Stimulated activated CD8-positive, alpha-beta memory T cell treated with anti-CD3 and anti-CD28 coated beads, Interleukin-12 subunit alpha, Interleukin-12 subunit beta, amount 100 ng/mL, for 4 hours (primary cell): ENCODE measurements around the gene YAF2.

ENCODE experiments used
- DNase-seq: peaks from one replicate; pipeline ENCODE4 v3.0.0-alpha.2; 2020; ENCODE audit warnings: low read depth

Gene YAF2

DNA sequence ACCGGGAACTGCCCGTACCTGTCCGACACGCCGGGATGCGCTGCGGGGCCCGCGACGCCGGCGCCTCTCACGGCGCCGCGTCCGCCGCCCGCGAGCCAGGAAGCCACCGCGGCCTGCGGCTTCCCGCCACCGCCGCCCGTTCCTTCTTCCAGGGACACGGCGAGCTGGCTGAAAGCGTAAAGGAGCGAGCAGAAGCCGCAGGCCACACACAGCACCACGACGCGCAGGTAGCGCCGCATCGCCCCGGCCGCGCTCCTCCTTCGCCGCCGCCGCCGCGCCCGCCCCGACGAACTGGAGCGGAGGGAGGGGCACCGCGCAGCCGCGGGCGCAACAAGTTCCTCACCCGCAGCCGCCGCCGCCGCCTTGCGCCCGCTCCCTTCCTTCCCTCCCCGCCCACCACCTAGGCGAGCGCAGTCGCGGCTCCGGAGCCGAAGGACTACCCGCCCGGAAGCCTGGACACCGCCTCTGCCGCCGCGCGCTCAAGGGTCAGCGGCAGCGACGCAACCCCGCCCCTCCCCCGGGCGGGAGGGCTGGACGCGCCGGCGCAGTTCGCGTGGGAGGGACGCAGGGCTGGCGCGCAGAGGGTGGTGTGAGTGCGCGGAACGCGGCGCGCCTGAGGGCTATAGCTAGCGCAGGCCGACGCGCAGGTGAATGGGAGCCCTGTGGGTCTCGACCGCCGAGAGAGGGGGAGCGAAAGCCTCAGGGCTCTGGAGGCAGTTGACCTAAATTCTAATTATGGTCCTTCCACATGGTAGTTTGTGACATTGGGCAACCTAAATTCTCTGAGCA, 93.4 kb downstream of the YAF2 start, which contains the start of gene GXYLT1:
Gene GXYLT1, minus strand, starts transcription at position 467 of the 789 bp plus-strand sequence. Its CDS starts 228 bp downstream, at position 239.
- DNase-seq, result peak; percentile 75

DNA sequence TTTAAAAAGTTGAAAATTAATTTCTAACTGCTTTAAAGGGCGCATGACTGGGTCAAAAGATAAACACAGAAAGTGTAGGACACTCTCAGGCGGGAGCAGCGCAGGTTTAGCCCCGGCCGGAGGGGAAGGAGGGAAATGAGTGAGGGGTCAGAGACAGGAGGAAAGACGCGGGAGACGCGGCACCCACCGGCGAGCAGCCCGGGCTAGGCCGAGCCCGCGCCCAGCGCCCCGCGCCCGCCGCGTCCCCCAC, 94.0 kb downstream of the YAF2 start:
- no peak for DNase-seq

DNA sequence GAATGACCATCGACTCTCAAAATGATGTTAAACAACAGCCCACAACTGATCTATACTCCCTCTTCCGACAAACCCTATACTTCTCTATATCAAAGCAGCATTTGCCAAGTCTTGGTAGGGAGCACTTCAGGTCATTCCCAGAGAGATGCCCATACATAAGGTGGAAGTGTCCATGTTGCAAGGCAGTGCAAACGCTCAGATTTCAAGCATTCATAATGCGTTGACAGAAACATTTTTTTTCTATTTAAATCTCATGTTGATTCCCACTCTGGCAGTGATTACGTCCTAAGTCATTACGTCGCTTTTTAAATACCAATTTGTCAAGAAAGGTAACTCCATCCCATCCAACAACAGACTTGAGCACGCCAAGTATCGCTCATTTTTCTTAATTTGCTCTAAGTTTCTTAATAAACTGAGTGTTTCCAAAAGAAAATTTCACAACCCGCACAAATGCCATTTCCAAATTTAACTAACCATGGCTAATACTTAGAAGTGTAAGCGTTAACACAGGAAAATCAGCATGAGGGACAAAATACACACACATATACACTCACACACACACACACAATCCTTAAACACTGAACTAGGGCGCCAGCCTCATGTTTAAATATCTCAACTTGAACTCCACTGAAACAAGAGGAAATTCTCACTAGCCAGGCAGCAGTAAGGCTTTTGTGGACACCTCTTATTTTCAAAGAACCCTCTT, 94.4 kb downstream of the YAF2 start:
- DNase-seq, result no peak

DNA sequence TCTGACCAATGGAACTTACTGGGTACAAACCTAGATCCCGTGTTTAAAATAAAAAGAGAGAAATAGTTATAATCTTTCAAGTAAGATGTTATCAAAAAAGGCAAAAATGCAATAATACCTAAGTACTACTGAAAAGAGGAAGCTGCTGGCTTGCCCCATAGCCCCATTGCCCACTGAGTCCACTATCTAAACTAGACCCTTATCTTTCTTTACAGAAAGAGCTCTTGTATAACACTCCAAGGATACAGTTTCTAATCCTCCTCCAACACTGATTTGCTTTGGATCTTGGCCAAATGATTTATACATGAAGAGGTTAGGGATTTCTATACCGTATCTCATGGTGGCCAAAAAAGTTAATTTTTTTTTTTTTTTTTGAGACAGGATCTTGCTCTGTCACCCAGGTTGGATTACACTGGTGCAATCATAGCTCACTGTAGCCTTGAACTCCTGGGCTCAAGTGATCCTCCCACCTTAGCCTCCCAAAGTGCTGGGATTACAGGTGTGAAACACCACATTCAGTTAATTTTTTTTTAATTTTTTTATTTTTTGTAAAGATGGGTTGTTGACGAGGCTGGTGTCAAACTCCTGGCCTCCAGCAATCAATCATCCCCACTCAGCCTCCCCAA, 96.0 kb downstream of the YAF2 start:
- no peak for DNase-seq

DNA sequence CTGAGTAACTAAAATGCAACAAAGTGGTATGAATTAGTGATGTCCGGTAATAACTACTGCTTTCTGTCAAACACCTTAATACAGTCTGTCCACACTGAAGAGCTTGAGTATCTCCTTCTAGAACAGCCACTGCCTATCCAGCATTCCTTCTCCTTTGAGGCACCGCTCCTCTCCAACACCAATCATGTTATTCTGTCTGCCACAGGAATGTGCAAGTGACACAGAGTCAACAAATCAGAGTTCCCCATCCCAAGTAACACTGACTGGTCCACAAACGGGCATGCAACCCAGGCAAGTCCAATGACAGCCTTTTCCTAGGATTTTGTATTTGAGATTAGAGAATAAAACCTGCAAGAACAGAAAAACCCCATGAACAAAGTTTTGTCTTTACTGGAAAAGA, 97.1 kb downstream of the YAF2 start:
- DNase-seq, result no peak

DNA sequence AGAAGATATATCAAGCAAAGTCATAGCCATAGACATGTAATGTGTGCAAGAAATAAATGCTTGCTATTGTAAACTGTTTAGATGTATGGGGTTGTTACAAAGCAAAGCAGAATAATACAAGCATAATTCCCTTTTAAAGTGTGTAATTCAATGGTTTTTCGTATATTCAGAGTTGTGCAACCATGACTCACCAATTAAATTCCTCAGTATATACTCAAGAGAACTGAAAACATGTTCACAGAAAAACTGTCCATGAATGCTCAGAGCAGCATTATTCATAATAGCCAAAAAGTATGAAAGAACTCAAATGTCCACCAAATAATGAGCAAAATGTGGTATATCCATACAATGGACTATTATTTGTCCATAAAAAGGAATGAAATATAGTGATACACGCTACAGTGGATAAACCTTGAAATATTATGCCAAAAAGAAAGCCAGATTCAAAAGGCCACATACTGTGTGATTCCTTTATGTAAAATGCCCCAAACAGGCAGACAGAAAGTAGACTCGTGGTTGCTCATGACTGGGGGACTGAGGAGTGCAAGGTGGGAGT, 102.7 kb downstream of the YAF2 start:
- no peak for DNase-seq

DNA sequence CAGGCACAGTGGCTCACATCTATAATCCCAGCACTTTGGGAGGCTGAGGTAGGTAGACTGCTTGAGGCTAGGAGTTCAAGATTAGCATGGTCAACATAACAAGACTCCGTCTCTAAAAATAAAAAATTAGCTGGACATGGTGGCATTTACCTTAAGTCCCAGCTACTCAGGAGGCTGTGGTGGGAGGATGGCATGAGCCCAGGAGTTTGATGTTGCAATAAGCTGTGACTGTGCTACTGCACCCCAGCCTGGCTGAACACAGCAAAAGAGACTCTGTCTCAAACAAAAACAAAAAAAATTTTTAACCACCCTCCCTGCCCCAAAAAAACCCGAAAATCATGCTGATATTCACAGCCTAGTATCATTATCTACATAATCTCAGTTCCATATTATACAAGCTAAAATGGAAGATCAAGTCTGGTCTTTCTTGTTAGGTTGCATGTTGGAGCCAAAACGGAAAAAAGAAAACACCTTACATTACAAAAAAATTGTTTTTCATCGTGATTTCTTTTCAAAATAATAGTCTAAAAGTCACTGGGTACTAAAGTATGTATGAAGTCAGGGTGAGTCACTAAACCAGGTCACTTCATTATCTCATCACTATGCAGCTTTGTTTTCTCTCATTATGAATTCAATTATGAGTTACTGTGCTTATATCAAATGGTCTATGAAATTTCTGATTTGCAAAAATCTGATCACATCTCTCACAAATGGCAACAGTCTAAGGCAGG, 107.2 kb downstream of the YAF2 start:
- no peak for DNase-seq

DNA sequence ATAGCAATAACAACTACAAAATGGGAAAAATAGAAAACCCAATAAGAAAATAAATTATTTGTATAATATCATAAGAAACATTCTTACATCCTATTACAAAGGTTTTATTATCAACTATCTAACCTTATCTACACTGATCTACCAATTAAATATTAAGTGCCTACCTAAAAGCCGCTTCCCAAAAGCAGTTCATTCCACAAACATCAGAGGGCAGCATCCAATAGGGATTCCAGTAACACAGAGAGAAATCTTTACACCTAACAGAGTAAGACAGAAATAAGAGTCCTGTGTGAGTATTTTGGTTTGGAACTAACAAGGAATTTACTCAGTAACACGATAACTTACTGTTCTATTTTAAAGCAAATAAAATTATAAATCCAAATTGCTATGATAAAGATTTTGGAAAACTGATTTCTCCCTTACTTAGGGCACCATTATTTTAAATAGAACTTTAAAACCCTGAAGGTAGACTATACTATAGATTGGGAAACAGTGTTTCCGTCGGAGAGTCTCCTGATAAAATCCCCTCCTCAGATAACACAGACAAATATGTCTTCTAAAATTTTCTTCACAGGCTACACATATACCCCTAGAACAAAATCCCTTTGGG, 108.3 kb downstream of the YAF2 start:
- DNase-seq, result no peak

DNA sequence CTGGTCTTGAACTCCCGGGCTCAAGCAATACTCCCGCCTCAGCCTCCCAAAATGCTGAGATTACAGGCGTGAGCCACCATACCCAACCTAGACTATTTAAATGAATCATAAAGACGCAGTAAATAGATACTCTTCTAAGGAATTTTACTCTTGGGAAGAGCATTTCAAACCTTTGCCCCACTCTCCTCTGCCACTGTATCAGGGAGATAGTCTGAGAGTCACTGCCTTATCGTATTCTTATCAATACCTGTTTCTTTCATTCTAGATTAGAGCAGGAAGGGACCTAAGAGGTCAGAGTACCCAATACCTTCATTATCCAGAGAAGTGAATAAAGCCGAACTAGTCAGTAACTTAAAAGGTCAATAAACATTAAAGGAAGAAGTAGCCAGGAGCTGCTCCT, 109.2 kb downstream of the YAF2 start:
- no peak for DNase-seq

DNA sequence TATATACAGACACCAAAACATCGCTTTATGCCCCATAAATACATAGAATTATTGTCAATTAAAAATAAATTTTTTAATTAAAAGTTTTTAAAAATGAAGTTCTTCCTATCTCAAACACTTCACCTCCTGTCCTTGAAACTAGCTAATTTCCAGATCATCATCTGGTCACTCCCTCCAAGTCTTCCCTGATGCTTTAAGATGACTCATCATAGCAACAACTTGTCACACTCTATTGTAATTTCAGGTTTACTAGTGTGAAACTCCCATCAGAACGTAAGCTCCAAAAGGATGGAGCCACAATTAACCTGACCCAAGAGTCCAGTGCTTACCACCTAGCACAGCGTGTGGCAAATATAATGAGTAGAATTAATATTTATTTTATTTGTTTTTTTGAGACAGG, 109.7 kb downstream of the YAF2 start:
- no peak for DNase-seq

DNA sequence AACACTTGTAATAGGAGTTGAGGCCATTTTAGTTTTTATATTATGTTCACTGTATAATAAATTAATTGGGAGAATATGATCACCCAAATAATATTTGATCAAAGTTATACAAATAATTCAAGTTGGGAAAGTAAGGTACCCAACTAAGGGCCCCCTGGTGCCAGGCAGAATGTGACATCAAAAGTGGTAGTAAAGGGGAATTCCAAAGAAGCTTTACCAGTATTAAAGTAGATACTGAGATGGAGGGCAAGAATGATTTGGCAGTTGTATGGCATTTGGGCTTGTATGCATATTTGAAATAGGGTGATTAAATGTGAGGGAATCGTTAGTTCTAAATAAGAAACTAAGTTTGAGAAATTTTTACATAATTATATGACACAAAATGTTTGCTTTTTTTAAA, 111.1 kb downstream of the YAF2 start:
- no peak for DNase-seq

DNA sequence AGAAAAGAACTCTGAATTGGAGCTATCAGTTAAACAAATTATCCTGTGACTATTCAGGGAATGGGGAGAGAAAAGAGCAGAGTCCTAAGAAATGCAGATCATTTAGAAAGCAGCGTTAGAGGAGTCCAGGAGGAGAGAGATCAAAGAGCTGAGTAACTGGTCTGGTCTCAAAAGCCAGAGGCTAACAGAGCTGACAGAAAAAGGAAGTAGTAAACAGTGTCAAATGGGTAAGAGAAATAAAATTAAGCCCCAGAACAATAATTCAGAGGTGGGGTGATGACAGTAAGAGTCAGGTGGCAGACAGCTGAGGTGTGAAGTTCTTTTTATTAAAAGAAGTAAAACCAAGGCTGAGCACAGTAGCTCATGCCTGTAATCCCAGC, 112.7 kb downstream of the YAF2 start:
- DNase-seq, result no peak

DNA sequence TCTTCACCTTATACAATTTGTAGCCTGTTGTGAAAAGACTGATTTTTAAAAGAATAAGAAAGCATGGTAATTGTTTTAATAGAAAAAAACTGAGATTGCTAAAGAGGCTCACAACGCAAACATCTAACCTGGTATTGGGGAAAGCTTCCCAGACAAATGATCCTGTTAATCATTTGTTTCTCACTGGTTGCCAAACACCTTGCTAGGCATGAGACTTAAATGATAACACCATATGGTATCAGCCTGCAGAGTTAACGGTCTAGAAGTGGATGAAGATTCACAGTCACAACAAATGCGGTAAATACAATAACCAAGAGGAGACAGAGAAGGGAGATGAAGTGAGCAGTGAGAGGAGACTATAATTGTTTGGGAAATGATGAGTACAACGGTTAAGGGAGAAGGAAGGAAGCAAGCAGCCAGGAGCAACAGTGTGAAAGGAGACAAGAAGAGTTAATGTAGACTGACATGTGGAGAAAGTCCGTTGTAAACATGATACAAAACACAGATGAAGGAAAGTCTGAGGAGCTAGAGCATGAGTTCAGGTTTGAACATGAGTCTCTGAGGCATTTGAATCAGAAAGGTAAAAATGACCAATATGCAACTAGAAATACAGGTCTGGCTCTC, 113.2 kb downstream of the YAF2 start:
- no peak for DNase-seq

DNA sequence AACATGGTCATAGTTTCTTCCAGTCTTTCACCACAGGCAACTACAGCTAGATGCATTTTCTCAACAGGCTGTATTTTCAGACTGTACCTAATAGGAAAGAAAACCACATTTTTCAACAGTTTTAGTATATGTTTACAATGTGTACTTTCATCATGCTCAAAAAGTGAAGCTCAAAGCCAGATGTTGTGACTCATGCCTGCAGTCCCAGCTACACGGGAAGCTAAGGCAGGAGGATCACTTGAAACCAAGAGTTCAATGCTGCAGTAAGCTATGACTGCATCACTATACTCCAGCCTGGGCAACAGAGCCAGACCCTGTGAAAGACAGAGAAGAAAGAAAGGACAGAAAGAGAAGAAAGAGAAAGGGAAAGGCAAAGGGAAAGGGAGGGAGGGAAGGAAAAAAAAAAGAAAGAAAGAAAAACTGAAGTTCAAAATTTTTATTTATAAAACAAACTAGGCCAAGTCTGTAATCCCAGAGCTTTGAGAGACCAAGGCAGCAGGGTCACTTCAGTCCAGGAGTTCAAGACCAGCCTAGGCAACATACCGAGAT, 118.9 kb downstream of the YAF2 start:
- no peak for DNase-seq

DNA sequence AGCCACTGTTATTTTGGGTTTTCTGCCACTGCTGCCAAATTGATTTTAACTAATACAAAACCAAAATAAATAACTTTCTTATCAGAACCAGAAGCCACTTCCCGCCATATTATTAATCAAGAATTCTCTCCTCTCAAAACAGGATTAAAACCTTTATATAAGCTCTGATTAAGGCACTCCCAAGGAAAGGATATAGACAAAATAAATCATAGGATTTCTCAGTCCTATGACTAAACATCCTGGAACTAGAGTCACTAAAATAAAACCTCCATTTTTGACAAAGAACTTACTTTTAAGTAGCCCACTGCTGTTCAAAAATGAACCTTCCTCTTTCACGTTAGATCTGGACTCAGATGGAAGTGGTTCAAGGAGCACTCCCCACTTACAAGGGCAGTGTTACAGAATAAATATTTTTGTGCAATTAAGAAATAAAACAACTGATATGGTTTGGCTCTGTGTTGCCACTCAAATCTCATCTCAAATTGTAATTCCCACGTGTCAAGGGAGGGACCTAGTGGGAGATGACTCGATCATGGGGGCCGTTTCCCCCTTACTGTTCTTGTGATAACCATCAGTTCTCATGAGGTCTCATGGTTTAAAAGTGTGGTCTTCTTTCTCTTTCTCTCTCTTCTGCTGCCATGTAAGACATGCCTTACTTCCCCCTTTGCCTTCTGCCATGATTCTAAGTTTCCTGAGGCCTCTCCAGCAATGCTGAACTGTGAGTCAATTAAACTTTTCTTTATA, 119.7 kb downstream of the YAF2 start:
- DNase-seq, result no peak

DNA sequence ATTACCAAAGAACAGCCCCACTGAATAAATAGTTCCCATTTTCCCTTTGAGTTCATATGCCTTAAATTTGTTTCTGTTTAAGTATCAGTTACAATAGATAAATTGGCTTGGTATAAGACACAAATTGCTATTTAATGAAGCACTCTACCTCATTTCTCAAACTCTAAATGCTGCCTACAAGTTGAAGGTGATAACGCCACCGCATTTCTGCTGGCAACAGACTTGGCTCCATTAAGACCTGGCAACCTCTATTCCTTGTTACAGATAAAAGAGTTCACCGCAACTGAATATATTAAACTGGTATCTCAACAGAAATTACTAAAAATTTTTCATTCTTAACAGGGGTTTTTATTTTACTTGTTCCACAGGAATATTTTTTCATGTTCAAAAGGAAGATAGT, 129.0 kb downstream of the YAF2 start:
- DNase-seq, result no peak
